Activated naive CD8-positive, alpha-beta T cell treated with anti-CD3 and anti-CD28 coated beads, Interleukin-2, amount 50 U/mL, for 16 hours (primary cell): ENCODE data around the gene RPS6KA4.

ENCODE experiments used
- DNase-seq: peaks from one replicate; pipeline ENCODE4 v3.0.0-alpha.2; 2020; ENCODE audit warnings: low read depth, low spot score

Gene RPS6KA4

DNA sequence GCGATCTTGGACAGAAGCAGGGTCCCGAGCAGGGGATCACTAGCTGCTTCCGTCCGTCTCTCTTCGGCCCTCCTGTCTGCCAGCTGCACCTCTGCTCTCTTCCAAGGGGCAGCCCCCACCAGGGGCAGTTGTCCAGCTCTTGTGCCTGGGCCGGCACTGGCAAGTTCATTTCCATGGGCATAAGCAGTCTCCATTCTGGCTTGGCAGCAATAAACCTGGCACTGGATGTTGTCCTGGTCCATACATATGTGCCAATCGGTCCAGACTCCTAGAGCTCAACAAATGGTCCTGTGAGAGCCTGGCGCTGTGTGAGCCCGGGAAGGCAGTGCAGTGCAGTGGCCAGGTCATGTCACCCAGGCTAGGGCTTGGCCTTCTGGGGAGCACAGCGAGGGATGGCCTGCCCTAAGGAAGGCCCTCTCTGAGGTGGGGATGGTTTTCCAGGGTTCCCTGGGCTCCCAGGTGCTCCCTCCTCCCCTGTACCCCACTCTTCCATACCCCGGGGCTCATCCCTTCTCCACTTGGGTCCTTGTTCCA lies 60.4 kb downstream of the RPS6KA4 start:
- DNase-seq = no peak

DNA sequence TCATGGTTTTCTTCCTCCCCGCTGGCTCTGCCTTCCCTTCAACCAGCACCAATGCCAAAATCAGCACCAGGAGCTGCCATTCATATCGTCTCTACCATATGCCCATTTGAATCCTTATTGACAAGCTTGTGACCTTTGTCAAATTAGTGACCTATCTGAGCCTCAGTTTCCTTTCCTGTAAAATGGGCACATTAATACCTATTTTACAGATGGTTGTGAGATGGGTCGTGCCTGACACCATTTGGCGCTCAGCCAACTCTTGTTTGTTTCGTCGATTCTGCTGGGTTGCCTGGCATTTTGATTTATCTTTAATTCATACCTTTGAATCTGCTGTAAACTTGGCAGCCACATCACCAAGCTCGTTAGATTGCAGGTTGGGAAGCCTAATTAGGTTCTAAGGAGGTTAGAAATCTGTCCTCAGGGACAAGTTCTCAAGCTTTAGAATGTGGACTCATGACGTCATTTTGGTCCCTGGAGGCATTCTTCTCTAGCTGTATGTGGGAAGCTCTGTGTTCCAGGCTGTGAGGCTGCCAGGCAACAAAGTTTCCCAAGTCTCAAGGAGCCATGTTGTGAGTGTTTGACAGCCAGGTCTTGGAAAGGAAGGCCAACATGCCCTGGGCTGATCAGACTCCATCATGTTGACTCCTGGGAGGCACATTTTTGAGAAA lies 61.0 kb downstream of the RPS6KA4 start:
- DNase-seq = no peak
